Effector CD8-positive, alpha-beta T cell (primary cell): ENCODE data around the gene POT1.

Experiments
- DNase-seq: peaks from one replicate; lab custom pipeline; 2025; lab: John Stamatoyannopoulos, UW

Gene POT1

GRCh38 chr7:124909808-124910207 lies 19.8 kb downstream of the POT1 start:
- DNase-seq = no peak

GRCh38 chr7:124908259-124908658 lies 21.4 kb downstream of the POT1 start:
- no peak for DNase-seq

- no peak for DNase-seq
Measured at GRCh38 chr7:124907490-124907889, 22.1 kb downstream of the POT1 start.

- no peak for DNase-seq
Measured at GRCh38 chr7:124898531-124898930, 31.1 kb downstream of the POT1 start.

- DNase-seq = no peak
Measured at GRCh38 chr7:124896001-124896400, 33.6 kb downstream of the POT1 start.

GRCh38 chr7:124893140-124893827 lies 36.3 kb downstream of the POT1 start:
- DNase-seq = no peak

- no peak for DNase-seq
Measured at GRCh38 chr7:124887247-124887646, 42.4 kb downstream of the POT1 start.

GRCh38 chr7:124881981-124882380 lies 47.6 kb downstream of the POT1 start:
- DNase-seq = no peak

- DNase-seq = no peak
Measured at GRCh38 chr7:124879771-124880170, 49.9 kb downstream of the POT1 start.

- DNase-seq = no peak
Measured at GRCh38 chr7:124879103-124879502, 50.5 kb downstream of the POT1 start.

GRCh38 chr7:124874644-124875163 lies 54.9 kb downstream of the POT1 start:
- DNase-seq = no peak

GRCh38 chr7:124857672-124858235 lies 71.9 kb downstream of the POT1 start:
- DNase-seq = no peak

GRCh38 chr7:124856299-124856888 lies 73.2 kb downstream of the POT1 start:
- DNase-seq = no peak

- no peak for DNase-seq
Measured at GRCh38 chr7:124843336-124843735, 86.3 kb downstream of the POT1 start.

- no peak for DNase-seq
Measured at GRCh38 chr7:124840435-124840834, 89.2 kb downstream of the POT1 start.

GRCh38 chr7:124839687-124840086 lies 89.9 kb downstream of the POT1 start:
- DNase-seq = no peak

- no peak for DNase-seq
Measured at GRCh38 chr7:124836173-124836572, 93.5 kb downstream of the POT1 start.

GRCh38 chr7:124818807-124819206 lies 110.8 kb downstream of the POT1 start:
- DNase-seq = no peak

- no peak for DNase-seq
Measured at GRCh38 chr7:124813994-124814798, 115.4 kb downstream of the POT1 start.

GRCh38 chr7:124812764-124813163 lies 116.9 kb downstream of the POT1 start:
- DNase-seq = no peak

- DNase-seq = no peak
Measured at GRCh38 chr7:124811341-124811740, 118.3 kb downstream of the POT1 start.

GRCh38 chr7:124810605-124811004 lies 119.0 kb downstream of the POT1 start:
- no peak for DNase-seq
